Neutrophil (primary cell): ENCODE measurements around the gene MKX.

Experiments used
- H3K27ac ChIP-seq: fragments of 200-600 bp; sonication (generic); 2 replicates; pipeline ENCODE4 v1.5.1; 2016; ENCODE audit warnings: mild to moderate bottlenecking, moderate library complexity
- H3K27me3 ChIP-seq: fragments of 200-600 bp; sonication (generic); 2 replicates; pipeline ENCODE4 v1.6.0; 2016; ENCODE audit warnings: mild to moderate bottlenecking
- H3K36me3 ChIP-seq: fragments of 200-600 bp; sonication (generic); 2 replicates; pipeline ENCODE4 v1.5.1; 2017
- H3K4me1 ChIP-seq, 2 experiments: fragments of 200-600 bp in 1 of 2; sonication (generic) in 1 of 2; 1 replicate in 1 of 2; 2 replicates in 1 of 2; pipeline versions ENCODE4 v1.5.1 to v1.6.1; 2013 to 2016; ENCODE audit warnings: low read depth in 1 of 2, low read length in 1 of 2, mild to moderate bottlenecking in 1 of 2, moderate library complexity in 1 of 2; ENCODE audit not compliant: control insufficient read depth in 1 of 2, insufficient read depth in 1 of 2
- H3K4me3 ChIP-seq, 2 experiments: fragments of 200-600 bp in 1 of 2; sonication (generic) in 1 of 2; 1 replicate in 1 of 2; 2 replicates in 1 of 2; pipeline ENCODE4 v1.5.1; 2013 to 2016; ENCODE audit warnings: low read depth in 1 of 2, low read length in 1 of 2, mild to moderate bottlenecking in 1 of 2, moderate library complexity in 1 of 2
- H3K9me3 ChIP-seq: fragments of 200-600 bp; sonication (generic); 2 replicates; pipeline ENCODE4 v1.5.1; 2016
- CTCF ChIP-seq: fragments of 200-600 bp; sonication (generic); IDR thresholded peaks from 2 replicates; pipeline ENCODE4 v1.5.1; 2016; ENCODE audit warnings: antibody characterized with exemption

MKX gene

GRCh38 chr10:27646604-27647175 is 98.9 kb downstream of the MKX start:
- no peak overlapping the region for H3K27ac ChIP-seq
- no peak overlapping the region for H3K4me3 ChIP-seq
- H3K27me3 ChIP-seq: no peaks in the 10 kb centered on the region
- TF ChIP-seq CTCF: no peak
- H3K4me1 ChIP-seq: no peaks in the 10 kb centered on the region
- no peaks in the 10 kb centered on the region for H3K36me3 ChIP-seq
- no peaks in the 10 kb centered on the region for H3K9me3 ChIP-seq

- Histone ChIP-seq H3K4me3 (no peak overlapping the region), H3K4me1 (no peaks in the 10 kb centered on the region), H3K9me3 (no peaks in the 10 kb centered on the region), H3K27me3 (no peaks in the 10 kb centered on the region), H3K36me3 (no peaks in the 10 kb centered on the region), H3K27ac (no peak overlapping the region)
- no peak for TF ChIP-seq CTCF
These were observed 99.4 kb downstream of the MKX start for GRCh38 chr10:27646194-27646593.

GRCh38 chr10:27644307-27644939 is 101.2 kb downstream of the MKX start:
- no peak for TF ChIP-seq CTCF
- Histone ChIP-seq H3K27ac (no peak overlapping the region), H3K4me3 (no peak overlapping the region), H3K9me3 (no peaks in the 10 kb centered on the region), H3K36me3 (no peaks in the 10 kb centered on the region), H3K27me3 (no peaks in the 10 kb centered on the region), H3K4me1 (no peaks in the 10 kb centered on the region)

- Histone ChIP-seq H3K4me1 (no peaks in the 10 kb centered on the region), H3K27ac (no peak overlapping the region), H3K27me3 (no peaks in the 10 kb centered on the region), H3K36me3 (no peaks in the 10 kb centered on the region), H3K4me3 (no peak overlapping the region), H3K9me3 (no peaks in the 10 kb centered on the region)
- TF ChIP-seq CTCF: no peak
These were observed 102.3 kb downstream of the MKX start for GRCh38 chr10:27643301-27643700.

- no peaks in the 10 kb centered on the region for H3K36me3 ChIP-seq
- no peaks in the 10 kb centered on the region for H3K27me3 ChIP-seq
- no peaks in the 10 kb centered on the region for H3K9me3 ChIP-seq
- no peak overlapping the region for H3K27ac ChIP-seq
- no peaks in the 10 kb centered on the region for H3K4me1 ChIP-seq
- no peak for TF ChIP-seq CTCF
- H3K4me3 ChIP-seq: no peak overlapping the region
These were observed 103.5 kb downstream of the MKX start for GRCh38 chr10:27642023-27642589.
